GM12872 (cell line): ENCODE data around the gene SGTB.

ENCODE experiments used
- CTCF ChIP-seq: IDR thresholded peaks from 3 replicates; pipeline ENCODE4 v1.5.1; 2011; ENCODE audit warnings: low read depth, mild to moderate bottlenecking, low read length, moderate library complexity; ENCODE audit not compliant: insufficient read depth

The SGTB gene

GRCh38 chr5:65623482-65623881 is 98.4 kb downstream of the SGTB start:
- TF ChIP-seq CTCF, result no peak

- no peak for TF ChIP-seq CTCF
Observed at GRCh38 chr5:65620021-65620420, 101.9 kb downstream of the SGTB start.
